ENCODE measurements around the gene B4GALT2. TPM values are rescaled to one million over a fixed set of nuclear protein-coding genes. Genes with fewer than 3 reads are reported as not detected.
A peak's percentile ranks its signal among the peaks of the same experiment; 100 is the strongest.

Gene B4GALT2
- total and polyA plus RNA-seq, 9 of the 15 experiments (the other 6 are each of a cell fraction or from before 2014, with no cell fraction given): 1.3 to 86.8 (median 43.8) TPM

GRCh38 chr1:43934101-43934985, 44.7 kb upstream of the B4GALT2 start (continued):
- no peak for TF ChIP-seq ZBTB8A (IDR thresholded peaks at IDR 0.05; ENCODE audit: partially characterized antibody)
- no peak for TF ChIP-seq PHF21A (IDR thresholded peaks at IDR 0.05; ENCODE audit: borderline replicate concordance, low read depth)
- TF ChIP-seq MAFF (IDR thresholded peaks at IDR 0.05; ENCODE audit: low read length): no peak
- peak in 1 of 2 experiments; percentile 25 for TF ChIP-seq E2F6 (IDR thresholded peaks at IDR 0.05; ENCODE audit: borderline replicate concordance in 1 of 2, extremely low read depth in 1 of 2, insufficient read depth in 1 of 2, insufficient read length in 1 of 2, low read depth in 1 of 2, low read length in 1 of 2, poor library complexity in 1 of 2, severe bottlenecking in 1 of 2)
- no peak for TF ChIP-seq KAT7 (CRISPR knock-in tag; IDR thresholded peaks at IDR 0.05; ENCODE audit: borderline replicate concordance)
- no peak for TF ChIP-seq ZBTB17 (CRISPR knock-in tag; IDR thresholded peaks at IDR 0.05)
- TF ChIP-seq ZNF583 (CRISPR knock-in tag; IDR thresholded peaks at IDR 0.05): no peak
- no peak for TF ChIP-seq POLR3A (IDR thresholded peaks at IDR 0.05; ENCODE audit: borderline replicate concordance, extremely low read depth, insufficient read depth, insufficient read length)
- no peak for TF ChIP-seq ZNF224 (CRISPR knock-in tag; IDR thresholded peaks at IDR 0.05)
- no peak for TF ChIP-seq NR2C2 (CRISPR knock-in tag; IDR thresholded peaks at IDR 0.05)
- TF ChIP-seq NR2C2 (tag; IDR thresholded peaks at IDR 0.05): no peak
- TF ChIP-seq BRCA1 (IDR thresholded peaks at IDR 0.05): no peak
- no peak for TF ChIP-seq BRCA1 (CRISPR knock-in tag; IDR thresholded peaks at IDR 0.05)
- no peak for TF ChIP-seq DDX20 (tag; IDR thresholded peaks at IDR 0.05; ENCODE audit: low read depth)
- TF ChIP-seq ZSCAN29 (IDR thresholded peaks at IDR 0.05): no peak
- no peak for TF ChIP-seq PTRF (tag; IDR thresholded peaks at IDR 0.05)
- no peak for TF ChIP-seq ZNF24 (IDR thresholded peaks at IDR 0.05)
- no peak for TF ChIP-seq ZBTB26 (CRISPR knock-in tag; IDR thresholded peaks at IDR 0.05)
- TF ChIP-seq KLF6 (CRISPR knock-in tag; IDR thresholded peaks at IDR 0.05; ENCODE audit: borderline replicate concordance): no peak
- no peak for TF ChIP-seq ZNF592 (IDR thresholded peaks at IDR 0.05)
- TF ChIP-seq ZNF589 (CRISPR knock-in tag; IDR thresholded peaks at IDR 0.05; ENCODE audit: low read depth): no peak
- TF ChIP-seq ATF1 (CRISPR knock-in tag; IDR thresholded peaks at IDR 0.05): no peak
- no peak for TF ChIP-seq ATF1 (tag; IDR thresholded peaks at IDR 0.05)
- no peak for TF ChIP-seq HEY1 (CRISPR knock-in tag; IDR thresholded peaks at IDR 0.05; ENCODE audit: borderline replicate concordance)

Measured in K562 (cell line).